A172 (cell line): ENCODE results near the gene ADORA2B. TPM values are rescaled to one million over a fixed set of nuclear protein-coding genes. Genes with fewer than 3 reads are reported as not detected.
"Not testable (repeated sequence)": the region's sequence is repeated elsewhere in the genome, so short reads cannot be mapped to it uniquely, and the experiment has no call there.

Source experiments
- DNase-seq: peaks from one replicate; pipeline ENCODE4 v3.0.0-alpha.2; 2015; ENCODE audit warnings: low spot score
- total RNA-seq: library from RNA; depleted of rRNA; stranded (reverse); fragments of >200 nt; shearing (Covaris generic); gene quantifications from 2 replicates; pipeline ENCODE4 v1.2.3, GENCODE V29; 2014

ADORA2B gene
- total RNA-seq, 1 experiment from 2014 or later: 32.1 TPM

DNA sequence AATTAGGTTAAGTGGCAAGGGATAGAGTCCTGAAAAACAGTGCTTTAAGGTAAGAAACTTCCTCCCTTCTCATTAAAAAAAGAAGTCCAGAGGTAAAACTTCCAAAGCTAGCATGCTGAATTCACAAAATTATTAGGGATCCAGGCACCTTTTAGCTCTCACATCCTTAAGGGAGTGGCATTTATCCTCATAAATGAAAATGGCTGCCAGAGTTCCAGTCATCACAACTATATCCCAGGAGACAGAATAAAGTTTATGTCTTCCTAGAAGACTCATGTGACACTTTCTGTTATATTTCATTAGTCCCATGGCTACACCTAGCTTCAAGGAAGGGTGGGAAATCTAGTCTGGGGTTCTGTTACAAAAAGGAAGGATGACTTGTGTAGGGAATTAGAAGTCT, 23.3 kb upstream of the ADORA2B start:
- DNase-seq: no peak

GRCh38 chr17:15922586-15922985, 22.3 kb upstream of the ADORA2B start:
- DNase-seq: no peak

GRCh38 chr17:15926039-15926740, 18.7 kb upstream of the ADORA2B start:
- DNase-seq: no peak

DNA sequence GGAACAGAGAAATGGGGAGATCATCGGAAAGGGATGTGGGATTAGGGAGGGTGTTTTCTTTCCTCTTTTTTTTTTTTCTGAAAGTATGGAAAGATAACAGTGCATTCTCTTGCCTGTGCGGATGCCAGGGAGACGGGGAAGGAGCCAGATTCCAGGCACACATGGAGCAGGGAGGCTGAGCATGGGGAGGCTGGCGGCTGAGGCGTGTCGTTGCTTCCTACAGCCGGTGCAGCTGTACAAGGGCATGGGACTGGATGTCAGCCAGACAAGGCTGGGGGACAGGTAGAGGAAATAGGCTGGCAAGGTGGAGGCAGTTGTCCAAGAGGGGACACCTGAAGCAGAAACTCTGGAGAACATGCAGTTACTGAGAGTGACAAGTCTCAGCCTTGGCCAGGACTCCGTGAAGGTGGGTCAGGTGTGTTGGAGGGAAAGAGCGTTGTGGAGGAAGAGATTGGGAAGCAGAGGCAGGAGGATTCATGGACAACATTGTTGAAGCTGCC, 16.6 kb upstream of the ADORA2B start:
- no peak for DNase-seq

- no peak for DNase-seq
These were observed 15.0 kb upstream of the ADORA2B start for GRCh38 chr17:15929941-15930340.

DNA sequence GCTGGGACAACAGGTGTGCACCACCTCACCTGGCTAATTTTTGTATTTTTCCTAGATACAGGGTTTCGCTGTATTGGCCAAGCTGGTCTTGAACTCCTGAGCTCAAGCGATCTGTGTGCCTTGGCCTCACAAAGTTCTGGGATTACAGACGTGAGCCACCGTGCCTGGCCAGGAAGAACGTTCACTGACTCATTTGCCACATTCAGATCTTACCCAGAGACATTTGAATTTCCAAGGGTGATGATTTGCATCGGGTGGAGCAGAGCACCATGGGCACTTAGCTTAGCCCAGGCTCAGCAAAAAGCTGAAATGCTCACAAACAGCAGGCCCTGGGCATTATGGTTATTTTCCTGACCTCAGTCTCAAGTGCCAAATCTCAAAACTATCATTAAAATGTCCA, 14.5 kb upstream of the ADORA2B start:
- no peak for DNase-seq

DNA sequence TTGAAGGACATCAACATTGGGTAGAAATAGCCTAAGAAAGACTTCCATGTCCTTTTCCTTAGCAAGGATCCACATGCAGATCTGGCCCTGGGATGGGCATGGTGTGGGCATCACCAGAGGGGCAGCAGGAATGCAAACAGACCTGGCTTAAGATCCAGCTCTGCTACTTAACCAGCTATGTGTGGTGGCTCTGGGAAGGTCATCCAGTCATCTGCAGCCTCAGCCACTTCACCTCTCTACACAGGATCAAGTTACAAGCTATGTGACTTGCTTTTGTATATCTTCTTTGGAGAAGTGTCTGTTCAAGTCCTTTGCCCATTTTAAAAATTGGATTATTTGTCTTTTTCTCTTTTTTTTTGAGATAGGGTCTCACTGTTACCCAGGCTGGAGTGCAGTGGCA, 13.5 kb upstream of the ADORA2B start:
- DNase-seq: no peak

DNA sequence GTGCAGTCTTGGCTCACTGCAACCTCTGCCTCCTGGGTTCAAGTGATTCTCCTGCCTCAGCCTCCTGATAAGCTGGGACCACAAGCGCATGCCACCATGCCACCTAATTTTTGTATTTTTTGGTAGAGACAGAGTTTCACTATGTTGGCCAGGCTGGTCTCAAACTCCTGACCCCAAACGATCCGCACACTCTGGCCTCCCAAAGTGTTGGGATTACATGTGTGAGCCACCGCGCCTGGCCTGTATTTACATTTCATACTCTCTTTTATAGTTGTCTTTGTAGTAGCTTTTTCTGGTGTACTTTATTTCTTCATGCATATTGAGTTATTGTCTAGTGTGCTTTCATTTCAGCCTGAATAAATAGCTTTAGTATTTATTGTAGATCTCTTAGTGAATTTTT, 10.1 kb upstream of the ADORA2B start:
- DNase-seq: no peak

- no peak for DNase-seq
These were observed 9.0 kb upstream of the ADORA2B start for GRCh38 chr17:15935891-15936290.

DNA sequence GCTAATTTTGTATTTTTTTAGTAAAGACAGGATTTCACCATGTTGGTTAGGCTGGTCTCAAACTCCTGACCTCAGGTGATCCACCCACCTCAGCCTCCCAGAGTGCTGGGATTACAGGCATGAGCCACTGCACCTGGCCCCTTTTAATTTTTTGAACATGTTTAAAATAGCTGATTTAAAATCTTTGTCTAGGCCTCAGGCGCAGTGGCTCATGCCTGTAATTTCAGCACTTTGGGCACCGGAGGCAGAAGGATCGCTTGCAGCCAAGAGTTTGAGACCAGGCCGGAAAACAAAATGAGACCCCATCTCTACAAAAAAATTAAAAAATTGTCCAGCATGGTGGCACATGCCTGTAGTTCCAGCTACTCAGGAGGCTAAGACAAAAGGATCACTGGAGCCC, 8.4 kb upstream of the ADORA2B start:
- DNase-seq: not testable (repeated sequence)

GRCh38 chr17:15941781-15942180, 3.1 kb upstream of the ADORA2B start:
- DNase-seq: no peak

DNA sequence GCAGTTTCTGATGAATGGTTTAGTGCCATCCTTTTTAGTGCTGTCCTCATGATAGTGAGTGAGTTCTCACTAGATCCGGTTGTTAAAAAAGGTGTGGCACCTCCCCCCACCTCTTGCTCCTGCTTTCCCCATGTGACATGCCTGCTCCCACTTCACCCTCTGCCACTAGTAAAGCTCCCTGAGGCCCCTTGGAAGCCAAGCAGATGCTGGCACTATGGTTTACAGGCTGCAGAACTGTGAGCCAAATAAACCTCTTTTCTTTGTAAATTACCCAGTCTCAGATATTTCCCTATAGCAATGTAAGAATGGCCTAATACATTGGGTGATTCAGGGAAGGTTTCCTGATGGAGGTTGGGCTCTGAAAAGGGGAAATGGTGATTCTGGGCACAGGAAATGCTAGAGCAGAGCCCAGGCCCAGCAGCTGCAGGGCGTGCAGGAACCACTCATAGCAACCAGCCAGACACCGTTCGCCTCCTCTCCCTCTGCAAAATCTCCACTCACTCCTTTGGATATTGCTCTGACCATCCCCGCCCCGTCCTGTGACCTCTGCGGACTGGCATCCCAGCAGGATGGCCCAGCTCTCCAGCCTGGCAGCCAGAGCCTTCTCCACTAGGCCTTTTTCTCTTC, 2.6 kb upstream of the ADORA2B start:
- no peak for DNase-seq

DNA sequence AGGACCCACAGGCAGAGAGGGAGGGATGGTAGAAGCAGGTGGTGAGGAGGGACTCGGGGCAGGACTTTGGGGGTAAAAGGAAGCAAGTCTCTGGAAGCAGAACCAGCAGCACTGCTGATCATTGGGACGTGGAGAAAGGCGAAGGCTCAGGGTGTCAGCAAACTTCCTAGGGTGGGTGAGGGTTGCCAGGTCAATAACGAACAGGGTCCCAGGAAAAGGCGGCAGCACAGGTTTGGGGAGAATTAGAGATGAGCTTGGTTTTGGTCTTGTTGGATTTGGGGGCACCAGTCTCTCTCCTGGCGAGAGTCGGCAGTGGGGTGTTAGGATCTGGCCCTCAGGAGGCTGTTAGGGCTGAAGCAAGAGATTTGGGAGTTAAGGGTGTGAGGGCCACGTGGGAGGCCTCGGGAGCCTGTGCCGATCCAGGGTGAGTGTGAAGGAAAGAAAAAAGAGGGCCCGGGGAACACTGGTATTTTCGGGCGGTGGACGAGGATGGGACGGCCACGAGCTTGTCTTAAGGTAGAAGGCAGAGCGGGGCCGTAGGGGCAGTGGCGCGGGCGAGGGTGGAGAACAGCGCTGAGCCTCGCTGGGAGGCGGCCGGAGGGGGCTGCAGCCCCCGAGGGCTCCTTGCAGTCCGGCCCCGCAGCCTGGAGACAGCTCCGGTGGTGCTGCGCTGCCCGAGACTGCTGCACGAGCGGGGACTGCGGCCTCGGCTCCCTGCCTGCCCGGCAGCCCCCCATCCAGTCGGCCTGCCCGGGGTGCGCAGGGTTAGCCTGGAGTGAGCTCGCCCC, 765 bp upstream of the ADORA2B start:
- DNase-seq: no peak

DNA sequence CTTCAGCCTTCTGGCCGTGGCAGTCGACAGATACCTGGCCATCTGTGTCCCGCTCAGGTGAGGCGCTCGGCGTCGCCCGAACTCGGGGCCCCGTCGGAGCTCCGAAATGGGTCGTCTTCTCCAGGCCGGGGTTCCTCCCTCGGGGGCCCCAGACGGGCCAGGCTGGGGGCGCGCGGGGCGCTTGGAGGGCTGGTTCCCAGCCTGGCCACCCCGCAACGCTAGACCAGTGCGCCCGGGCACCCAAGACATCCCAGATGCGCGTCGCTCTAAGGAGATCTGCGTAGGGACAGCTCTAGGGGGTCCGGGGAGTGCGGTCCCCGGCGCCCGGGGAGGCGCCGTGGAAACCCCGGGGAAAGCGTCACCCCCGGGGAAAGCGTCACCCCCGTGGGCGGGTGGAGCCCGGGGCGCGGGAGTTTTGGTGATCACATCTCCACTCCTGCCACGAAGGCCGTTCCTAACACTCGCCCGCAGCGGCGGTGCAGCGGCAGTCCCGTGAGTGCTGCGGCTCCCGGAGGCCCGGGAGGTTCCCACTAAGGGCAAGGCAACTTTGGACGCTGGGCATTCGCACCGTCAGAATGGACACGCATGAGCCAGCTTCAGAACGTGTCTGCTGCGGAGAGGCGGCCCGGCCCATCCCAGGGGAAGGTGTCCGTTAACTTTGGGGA, 729 bp downstream of the ADORA2B start:
- no peak for DNase-seq

DNA sequence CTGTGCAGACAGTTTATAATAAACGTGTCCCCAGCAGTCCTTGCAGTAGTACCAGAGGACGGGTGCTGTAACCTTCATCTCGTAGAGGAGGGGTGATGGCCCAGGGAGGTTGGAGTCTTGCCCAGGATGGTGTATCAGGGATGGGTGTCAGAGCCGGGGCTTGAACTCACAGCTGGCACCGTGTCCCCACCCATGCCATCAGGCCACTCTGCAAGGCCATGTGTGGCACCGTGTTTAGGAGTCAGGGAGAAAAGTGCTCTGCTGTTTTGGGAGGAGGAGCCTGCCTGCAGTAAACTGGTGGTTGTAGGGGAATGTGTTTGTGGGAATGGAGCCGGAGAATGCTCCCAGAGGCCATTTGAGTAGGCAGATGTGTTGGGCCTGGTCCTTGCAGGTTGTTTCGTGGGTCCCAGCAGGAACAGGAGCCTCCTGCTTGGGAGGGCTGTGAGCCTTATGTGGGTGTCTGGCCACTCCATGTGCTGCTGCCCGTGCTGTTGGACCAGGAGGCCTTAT, 1.7 kb downstream of the ADORA2B start:
- no peak for DNase-seq

- DNase-seq: no peak
These were observed 2.3 kb downstream of the ADORA2B start for GRCh38 chr17:15947271-15947670.

DNA sequence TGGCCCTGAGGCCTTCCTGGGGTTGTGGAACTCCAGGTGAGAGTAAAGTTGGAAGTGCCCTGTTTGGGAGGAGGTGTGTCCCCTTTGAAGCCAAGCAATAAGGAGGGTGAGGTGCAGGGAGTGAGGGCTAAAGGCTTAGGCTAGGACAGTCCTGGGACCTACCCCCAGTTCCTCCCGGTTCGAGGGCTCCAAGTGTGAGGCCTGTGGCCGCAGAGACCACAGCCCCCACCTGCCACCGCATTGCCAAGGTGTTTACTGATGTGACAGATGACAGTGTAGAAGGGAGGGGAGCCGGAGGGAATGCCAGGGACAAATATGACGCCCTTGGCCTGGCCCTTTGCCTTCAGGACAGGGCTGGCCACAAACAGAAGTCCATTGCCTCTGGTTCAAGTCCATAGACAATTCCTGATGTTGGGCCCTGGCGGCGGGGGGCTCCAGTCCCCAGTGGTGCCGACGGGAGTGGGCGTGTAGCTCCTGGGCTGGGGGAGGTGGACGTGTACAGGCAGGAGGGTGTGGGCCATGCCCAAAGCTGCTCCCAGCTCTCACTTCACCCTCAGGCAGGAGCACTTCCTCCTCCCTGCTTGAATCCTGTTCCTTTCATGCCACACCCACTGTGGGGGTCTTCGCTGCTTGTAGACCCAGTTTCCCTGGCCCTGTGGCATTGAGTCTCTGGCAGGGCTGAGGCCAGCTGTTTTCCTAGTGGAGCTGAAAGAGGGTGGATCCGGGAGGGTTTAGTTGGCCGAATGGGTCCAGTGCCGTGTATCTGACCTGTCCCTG, 3.2 kb downstream of the ADORA2B start:
- DNase-seq: no peak

GRCh38 chr17:15951368-15952047, 6.6 kb downstream of the ADORA2B start:
- no peak for DNase-seq

DNA sequence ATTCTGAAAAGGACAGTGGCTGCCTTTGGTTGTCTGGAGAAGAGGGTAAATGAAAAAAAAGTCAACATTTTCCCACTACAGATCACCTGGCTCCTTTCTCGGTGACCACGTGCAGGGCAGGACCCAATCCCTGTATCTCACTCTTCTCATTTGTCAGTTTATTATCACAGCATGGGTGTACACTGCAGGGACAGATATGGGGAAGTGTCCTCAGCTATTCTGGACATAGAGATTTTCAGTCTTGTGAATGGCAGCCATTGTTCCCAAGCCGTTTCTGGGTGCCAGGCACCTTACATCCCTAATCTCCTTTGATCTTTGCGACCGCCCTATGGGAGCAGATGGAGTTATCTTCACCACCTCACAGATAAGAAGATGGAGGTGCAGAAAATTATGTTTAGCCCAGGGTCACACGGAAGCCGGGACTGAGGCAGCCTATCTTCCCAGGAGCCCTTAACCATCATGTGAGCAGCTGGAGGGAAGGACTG, 7.2 kb downstream of the ADORA2B start:
- no peak for DNase-seq
